ENCODE results near the gene ZMAT5. TPM values are rescaled to one million over a fixed set of nuclear protein-coding genes. Genes with fewer than 3 reads are reported as not detected.

The ZMAT5 gene
- polyA plus RNA-seq, 1 experiment: 16.4 TPM

- POLR2A ChIA-PET: no interaction called here
Measured at GRCh38 chr22:29804985-29805384, 38.2 kb upstream of the ZMAT5 start.

GRCh38 chr22:29803190-29803589 lies 36.4 kb upstream of the ZMAT5 start:
- H3K9me3 ChIP-seq (ENCODE audit: control insufficient read depth, insufficient read depth, low read length): no peaks in the 10 kb centered on the region
- H3K4me3 ChIP-seq (ENCODE audit: low read depth, low read length): no peak overlapping the region
- ChIA-PET CTCF (no interaction called here), POLR2A (no interaction called here)
- no peaks in the 10 kb centered on the region for H3K27me3 ChIP-seq (ENCODE audit: control insufficient read depth, insufficient read depth, low read length)
- no peak for TF ChIP-seq CTCF (IDR thresholded peaks at IDR 0.05; ENCODE audit: low read depth, low read length)
- H3K27ac ChIP-seq (ENCODE audit: low read depth, low read length): no peak overlapping the region
- DNase-seq (ENCODE audit: low read depth, low spot score): no peak

More at GRCh38 chr22:29804985-29805384, 38.2 kb upstream of the ZMAT5 start:
- H3K9me3 ChIP-seq (ENCODE audit: control insufficient read depth, insufficient read depth, low read length): no peaks in the 10 kb centered on the region
- TF ChIP-seq CTCF (IDR thresholded peaks at IDR 0.05; ENCODE audit: low read depth, low read length): no peak
- DNase-seq (ENCODE audit: low read depth, low spot score): no peak
- H3K4me3 ChIP-seq (ENCODE audit: low read depth, low read length): no peak overlapping the region
- H3K27ac ChIP-seq (ENCODE audit: low read depth, low read length): no peak overlapping the region
- CTCF ChIA-PET: no interaction called here
- H3K27me3 ChIP-seq (ENCODE audit: control insufficient read depth, insufficient read depth, low read length): no peaks in the 10 kb centered on the region

GRCh38 chr22:29801796-29802195 lies 35.0 kb upstream of the ZMAT5 start:
- no peak for TF ChIP-seq CTCF (IDR thresholded peaks at IDR 0.05; ENCODE audit: low read depth, low read length)
- CTCF ChIA-PET: interaction anchor here (0.6 kb wide), 1 partner anchor 454 kb away, joined by 8 read pairs; no protein-coding TSS in a partner anchor
- Histone ChIP-seq H3K4me3 (ENCODE audit: low read depth, low read length) (no peak overlapping the region), H3K27me3 (ENCODE audit: control insufficient read depth, insufficient read depth, low read length) (no peaks in the 10 kb centered on the region), H3K27ac (ENCODE audit: low read depth, low read length) (no peak overlapping the region), H3K9me3 (ENCODE audit: control insufficient read depth, insufficient read depth, low read length) (no peaks in the 10 kb centered on the region)
- POLR2A ChIA-PET: no interaction called here
- DNase-seq (ENCODE audit: low read depth, low spot score): no peak

- ChIA-PET POLR2A (no interaction called here), CTCF (no interaction called here)
- Histone ChIP-seq H3K4me3 (ENCODE audit: low read depth, low read length) (no peak overlapping the region), H3K27me3 (ENCODE audit: control insufficient read depth, insufficient read depth, low read length) (no peaks in the 10 kb centered on the region), H3K27ac (ENCODE audit: low read depth, low read length) (no peak overlapping the region), H3K9me3 (ENCODE audit: control insufficient read depth, insufficient read depth, low read length) (no peaks in the 10 kb centered on the region)
- no peak for DNase-seq (ENCODE audit: low read depth, low spot score)
- TF ChIP-seq CTCF (IDR thresholded peaks at IDR 0.05; ENCODE audit: low read depth, low read length): no peak
Measured at GRCh38 chr22:29801153-29801552, 34.3 kb upstream of the ZMAT5 start.

- POLR2A ChIA-PET: interaction anchor here (0.7 to 1.4 kb wide), 3 partner anchors 17 to 33 kb away, joined by 3 to 5 read pairs (median 4); partner anchors contain the start of genes UQCR10 and ZMAT5
- CTCF ChIA-PET: interaction anchor here (1.1 to 2.5 kb wide), 4 partner anchors 9 to 213 kb away, joined by 3 to 14 read pairs (median 4); no protein-coding TSS in a partner anchor
- H3K4me3 ChIP-seq (ENCODE audit: low read depth, low read length): no peak overlapping the region
Measured at GRCh38 chr22:29799217-29799680, 32.4 kb upstream of the ZMAT5 start.

More at GRCh38 chr22:29799217-29799680, 32.4 kb upstream of the ZMAT5 start:
- Histone ChIP-seq H3K27me3 (ENCODE audit: control insufficient read depth, insufficient read depth, low read length) (no peaks in the 10 kb centered on the region), H3K27ac (ENCODE audit: low read depth, low read length) (peak overlapping the region; percentile 77), H3K9me3 (ENCODE audit: control insufficient read depth, insufficient read depth, low read length) (no peaks in the 10 kb centered on the region)
- no peak for TF ChIP-seq CTCF (IDR thresholded peaks at IDR 0.05; ENCODE audit: low read depth, low read length)
- DNase-seq (ENCODE audit: low read depth, low spot score): peak; percentile 86
